H9 (cell line): Measurements from ENCODE around the gene IL11RA. TPM values are rescaled to one million over a fixed set of nuclear protein-coding genes. Genes with fewer than 3 reads are reported as not detected.

Experiments used
- DNase-seq: peaks from one replicate; pipeline ENCODE4 v3.0.0-alpha.2; 2017
- H2AFZ ChIP-seq: one replicate; pipeline ENCODE4 v1.6.1; 2013; ENCODE audit warnings: mild to moderate bottlenecking, low read length, control low read depth, moderate library complexity
- H2AK5ac ChIP-seq: 2 replicates; pipeline ENCODE4 v1.6.1; 2013; ENCODE audit warnings: low read length, control low read depth, mixed read lengths; ENCODE audit not compliant: insufficient read length
- H2BK120ac ChIP-seq: one replicate; pipeline ENCODE4 v1.6.1; 2013; ENCODE audit warnings: low read depth, mild to moderate bottlenecking, low read length, control low read depth, inconsistent platforms; ENCODE audit not compliant: poor library complexity, severe bottlenecking
- H2BK12ac ChIP-seq: 2 replicates; pipeline ENCODE4 v1.6.1; 2013; ENCODE audit warnings: low read length, control low read depth, mixed read lengths, low read depth; ENCODE audit not compliant: insufficient read length
- H2BK15ac ChIP-seq: 2 replicates; pipeline ENCODE4 v1.6.1; 2013; ENCODE audit warnings: low read depth, low read length, control low read depth
- H2BK20ac ChIP-seq: one replicate; pipeline ENCODE4 v1.6.1; 2013; ENCODE audit warnings: low read depth, mild to moderate bottlenecking, low read length, control low read depth, inconsistent platforms; ENCODE audit not compliant: poor library complexity, severe bottlenecking
- H2BK5ac ChIP-seq: 2 replicates; pipeline ENCODE4 v1.6.1; 2013; ENCODE audit warnings: low read length, control low read depth, mixed read lengths; ENCODE audit not compliant: insufficient read length
- H3K14ac ChIP-seq: 2 replicates; pipeline ENCODE4 v1.6.1; 2013; ENCODE audit warnings: low read length, control low read depth; ENCODE audit not compliant: insufficient read depth
- H3K18ac ChIP-seq: 2 replicates; pipeline ENCODE4 v1.6.1; 2013; ENCODE audit warnings: low read depth, mild to moderate bottlenecking, mixed read lengths, low read length, control low read depth; ENCODE audit not compliant: insufficient read length
- H3K23ac ChIP-seq: 2 replicates; pipeline ENCODE4 v1.6.1; 2013; ENCODE audit warnings: low read length, control low read depth, mixed read lengths, low read depth; ENCODE audit not compliant: insufficient read length
- H3K23me2 ChIP-seq: 2 replicates; pipeline ENCODE4 v1.6.1; 2013; ENCODE audit warnings: low read depth, mild to moderate bottlenecking, mixed read lengths, low read length, control low read depth; ENCODE audit not compliant: insufficient read length, poor library complexity, severe bottlenecking
- H3K27ac ChIP-seq: 2 replicates; pipeline ENCODE4 v1.5.1; 2013; ENCODE audit warnings: low read length, control low read depth, mixed read lengths, low read depth; ENCODE audit not compliant: insufficient read length
- H3K27me3 ChIP-seq: 2 replicates; pipeline ENCODE4 v1.6.1; 2013; ENCODE audit warnings: low read length, control low read depth, inconsistent platforms; ENCODE audit not compliant: insufficient read depth
- H3K4ac ChIP-seq: 2 replicates; pipeline ENCODE4 v1.6.1; 2013; ENCODE audit warnings: low read depth, mild to moderate bottlenecking, control low read depth, inconsistent platforms, low read length, moderate library complexity
- H3K4me1 ChIP-seq: 2 replicates; pipeline ENCODE4 v1.6.1; 2013; ENCODE audit warnings: low read length, control low read depth, inconsistent platforms; ENCODE audit not compliant: insufficient read depth
- H3K4me2 ChIP-seq: 2 replicates; pipeline ENCODE4 v1.6.1; 2013; ENCODE audit warnings: low read length, control low read depth, mixed read lengths; ENCODE audit not compliant: insufficient read length, insufficient read depth
- H3K56ac ChIP-seq: 2 replicates; pipeline ENCODE4 v1.6.1; 2013; ENCODE audit warnings: low read depth, mild to moderate bottlenecking, mixed read lengths, low read length, control low read depth; ENCODE audit not compliant: insufficient read length
- H3K79me1 ChIP-seq: 2 replicates; pipeline ENCODE4 v1.6.1; 2013; ENCODE audit warnings: low read depth, mild to moderate bottlenecking, moderate library complexity, low read length, control low read depth, inconsistent platforms; ENCODE audit not compliant: insufficient read depth, poor library complexity, severe bottlenecking
- H3K79me2 ChIP-seq: 2 replicates; pipeline ENCODE4 v1.6.1; 2013; ENCODE audit warnings: low read length, control low read depth, inconsistent platforms; ENCODE audit not compliant: insufficient read depth
- H3K9ac ChIP-seq: 2 replicates; pipeline ENCODE4 v1.6.1; 2013; ENCODE audit warnings: low read length, control low read depth, mixed read lengths; ENCODE audit not compliant: insufficient read length; ENCODE audit errors: extremely low read depth
- H3K9me3 ChIP-seq: one replicate; pipeline ENCODE4 v1.6.1; 2013; ENCODE audit warnings: low read depth, low read length, inconsistent platforms; ENCODE audit not compliant: control insufficient read depth
- H3T11ph ChIP-seq: one replicate; pipeline ENCODE4 v1.6.1; 2013; ENCODE audit warnings: mild to moderate bottlenecking, low read length, control low read depth, inconsistent platforms
- H4K20me1 ChIP-seq: one replicate; pipeline ENCODE4 v1.6.1; 2013; ENCODE audit not compliant: control insufficient read depth, insufficient read length, insufficient read depth
- H4K5ac ChIP-seq: 2 replicates; pipeline ENCODE4 v1.6.1; 2013; ENCODE audit warnings: low read depth, mild to moderate bottlenecking, mixed read lengths, low read length, control low read depth; ENCODE audit not compliant: insufficient read length
- H4K8ac ChIP-seq: replicated peaks from 2 replicates; pipeline ENCODE4 v1.6.1; 2013; ENCODE audit warnings: low read length, control low read depth, mixed read lengths, low read depth; ENCODE audit not compliant: insufficient read length
- H4K91ac ChIP-seq: 2 replicates; pipeline ENCODE4 v1.6.1; 2013; ENCODE audit warnings: low read depth, mild to moderate bottlenecking, moderate library complexity, mixed read lengths, low read length, control low read depth; ENCODE audit not compliant: insufficient read length
- H3K27ac Mint-ChIP-seq, 3 experiments: 2 replicates in 2 of 3; 3 replicates in 1 of 3; pipeline ENCODE4 v1.8.0; 2020 to 2021; ENCODE audit warnings: mixed read lengths in 3 of 3, mild to moderate bottlenecking in 1 of 3, moderate library complexity in 1 of 3
- H3K27me3 Mint-ChIP-seq: 2 replicates; pipeline ENCODE4 v1.8.0; 2021; ENCODE audit warnings: low read depth, mild to moderate bottlenecking, moderate library complexity, mixed read lengths
- H3K36me3 Mint-ChIP-seq, 3 experiments: 2 replicates in 2 of 3; 3 replicates in 1 of 3; pipeline ENCODE4 v1.8.0; 2020 to 2021; ENCODE audit warnings: low read depth in 3 of 3, mixed read lengths in 3 of 3; ENCODE audit not compliant: insufficient read depth in 1 of 3
- H3K4me1 Mint-ChIP-seq, 2 experiments: 2 replicates each; pipeline ENCODE4 v1.8.0; 2020; ENCODE audit warnings: mixed read lengths in 2 of 2
- H3K4me3 Mint-ChIP-seq, 2 experiments: 2 replicates in 1 of 2; 3 replicates in 1 of 2; pipeline ENCODE4 v1.8.0; 2020 to 2021; ENCODE audit warnings: mild to moderate bottlenecking in 2 of 2, mixed read lengths in 2 of 2, moderate library complexity in 1 of 2
- H3K9me3 Mint-ChIP-seq, 2 experiments: 2 replicates in 1 of 2; 3 replicates in 1 of 2; pipeline ENCODE4 v1.8.0; 2020; ENCODE audit warnings: mild to moderate bottlenecking in 2 of 2, mixed read lengths in 2 of 2, moderate library complexity in 1 of 2
- WGBS: extraction: QIAGEN DNeasy Blood & Tissue Kit; methylation state at CpG from one replicate; pipeline ENCODE4 v1.1.7; 2013; ENCODE audit warnings: missing lambda C conversion rate, low lambda C conversion rate, mixed read lengths; ENCODE audit not compliant: insufficient read length; ENCODE audit errors: extremely low coverage; 5-methylcytosine and 5-hydroxymethylcytosine counted together
- total RNA-seq: library from RNA; stranded (reverse); gene quantifications from 2 replicates; pipeline ENCODE4 v1.2.1, GENCODE V29; 2021
- TF ChIP-seq, protein P1 (sequence below): fragments of 200-600 bp; sonication (generic); conservative IDR thresholded peaks from 3 replicates; pipeline ENCODE4 v1.8.0; 2021; ENCODE audit warnings: antibody characterized with exemption, mild to moderate bottlenecking

Gene IL11RA
- total RNA-seq, 1 experiment from 2014 or later, result 8.7 TPM

DNA sequence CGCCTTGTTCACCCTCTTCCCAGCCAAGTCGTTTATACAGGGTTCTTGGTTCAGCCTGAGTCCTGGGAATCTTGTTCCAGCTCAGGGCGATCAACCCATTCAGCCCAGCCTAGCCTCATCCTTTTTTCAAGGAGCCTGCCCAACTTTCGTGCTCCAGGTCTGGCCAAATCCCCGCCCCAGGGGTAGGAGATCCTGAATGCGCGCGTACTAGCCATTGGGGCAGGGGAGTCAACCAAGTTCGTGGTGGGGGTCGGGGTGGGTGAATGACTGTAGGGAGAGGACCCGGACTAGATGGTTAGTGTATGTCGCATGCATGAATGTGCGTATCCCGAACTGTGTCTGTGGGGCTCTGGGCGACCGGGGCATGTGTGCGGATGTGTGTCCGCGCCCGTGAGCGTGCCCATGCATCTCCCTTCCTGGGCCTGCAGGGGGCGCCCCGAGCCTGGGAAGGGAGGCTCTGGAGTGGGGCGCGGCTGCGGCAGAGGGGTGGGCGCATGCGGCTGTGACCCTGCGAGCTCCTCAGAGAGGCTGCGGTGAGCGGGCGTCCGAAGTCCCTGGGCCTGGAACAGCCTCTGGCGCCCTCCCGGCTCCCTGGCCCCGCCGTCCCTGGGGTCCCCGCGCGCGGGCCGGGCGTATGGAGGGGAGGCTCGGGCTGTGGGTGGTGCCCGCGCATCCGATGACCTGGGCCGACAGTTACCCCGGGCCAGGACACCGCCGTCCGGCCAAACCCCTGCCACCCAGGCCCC, 49.2 kb downstream of the IL11RA start:
- H3K27ac ChIP-seq, result no peak overlapping the region
- DNase-seq, result peak; percentile 86
- H3K9ac ChIP-seq, result no peak overlapping the region
- H3K4me1 ChIP-seq, result no peaks in the 10 kb centered on the region
- peaks cover 11% of the 10 kb centered on the region for H3K27me3 ChIP-seq
- no peaks in the 10 kb centered on the region for H3K79me2 ChIP-seq
- peaks cover 40% of the 10 kb centered on the region for H3K27me3 Mint-ChIP-seq
- H3K23ac ChIP-seq, result no peak overlapping the region
- H3K23me2 ChIP-seq, result peaks cover 6% of the 10 kb centered on the region
- H3K9me3 ChIP-seq, result no peaks in the 10 kb centered on the region
- H3K4me3 Mint-ChIP-seq, result peak overlapping the region; percentile 68 to 79
- no peaks in the 10 kb centered on the region for H3K79me1 ChIP-seq
- H3K9me3 Mint-ChIP-seq, result no peaks in the 10 kb centered on the region; a peak in 1 of 5 replicates
- H2BK20ac ChIP-seq, result no peak overlapping the region
- H3K4me2 ChIP-seq, result peak overlapping the region; percentile 93
- no peak overlapping the region for H2AFZ ChIP-seq
- no peak overlapping the region for H4K5ac ChIP-seq
- WGBS, result no CpG with 5 or more reads among the region's 52 CpGs
- no peak overlapping the region for H2BK120ac ChIP-seq
- TF ChIP-seq, protein P1, sequence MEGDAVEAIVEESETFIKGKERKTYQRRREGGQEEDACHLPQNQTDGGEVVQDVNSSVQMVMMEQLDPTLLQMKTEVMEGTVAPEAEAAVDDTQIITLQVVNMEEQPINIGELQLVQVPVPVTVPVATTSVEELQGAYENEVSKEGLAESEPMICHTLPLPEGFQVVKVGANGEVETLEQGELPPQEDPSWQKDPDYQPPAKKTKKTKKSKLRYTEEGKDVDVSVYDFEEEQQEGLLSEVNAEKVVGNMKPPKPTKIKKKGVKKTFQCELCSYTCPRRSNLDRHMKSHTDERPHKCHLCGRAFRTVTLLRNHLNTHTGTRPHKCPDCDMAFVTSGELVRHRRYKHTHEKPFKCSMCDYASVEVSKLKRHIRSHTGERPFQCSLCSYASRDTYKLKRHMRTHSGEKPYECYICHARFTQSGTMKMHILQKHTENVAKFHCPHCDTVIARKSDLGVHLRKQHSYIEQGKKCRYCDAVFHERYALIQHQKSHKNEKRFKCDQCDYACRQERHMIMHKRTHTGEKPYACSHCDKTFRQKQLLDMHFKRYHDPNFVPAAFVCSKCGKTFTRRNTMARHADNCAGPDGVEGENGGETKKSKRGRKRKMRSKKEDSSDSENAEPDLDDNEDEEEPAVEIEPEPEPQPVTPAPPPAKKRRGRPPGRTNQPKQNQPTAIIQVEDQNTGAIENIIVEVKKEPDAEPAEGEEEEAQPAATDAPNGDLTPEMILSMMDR, result peak; percentile 98; the same call in 2 of the 3 replicates
- no peak overlapping the region for H4K8ac ChIP-seq
- H3K14ac ChIP-seq, result no peak overlapping the region
- H2BK12ac ChIP-seq, result no peak overlapping the region
- H3T11ph ChIP-seq, result no peak overlapping the region
- H3K18ac ChIP-seq, result no peak overlapping the region
- H3K27ac Mint-ChIP-seq, result no peak overlapping the region
- H4K20me1 ChIP-seq, result no peaks in the 10 kb centered on the region
- H3K4me1 Mint-ChIP-seq, result peaks cover 0 to 13% of the 10 kb centered on the region in 2 experiments; a peak in 2 of 4 replicates
- no peak overlapping the region for H2AK5ac ChIP-seq
- H3K36me3 Mint-ChIP-seq, result no peaks in the 10 kb centered on the region
- no peak overlapping the region for H4K91ac ChIP-seq
- H3K4ac ChIP-seq, result no peak overlapping the region
- H2BK15ac ChIP-seq, result no peak overlapping the region
- no peak overlapping the region for H3K56ac ChIP-seq
- no peak overlapping the region for H2BK5ac ChIP-seq
